ENCODE measurements around the gene CKS1B.

The CKS1B gene

GRCh38 chr1:154974102-154974807 lies at the start of gene CKS1B:
TSS of gene CKS1B (plus strand) at chr1:154974681. CDS start at chr1:154974746, 65 bp downstream.
- peak; percentile 100 for DNase-seq (ENCODE audit: low spot score)

- DNase-seq (ENCODE audit: low spot score), result no peak
Measured at GRCh38 chr1:154925335-154926170, 48.9 kb upstream of the CKS1B start.

GRCh38 chr1:154926201-154926600 lies 48.3 kb upstream of the CKS1B start:
- no peak for DNase-seq (ENCODE audit: low spot score)

GRCh38 chr1:154931940-154932487 lies 42.5 kb upstream of the CKS1B start:
- no peak for DNase-seq (ENCODE audit: low spot score)

GRCh38 chr1:154934358-154934948 lies 40.0 kb upstream of the CKS1B start:
- DNase-seq (ENCODE audit: low spot score), result no peak

- DNase-seq (ENCODE audit: low spot score), result no peak
Measured at GRCh38 chr1:154935749-154936554, 38.5 kb upstream of the CKS1B start.

- DNase-seq (ENCODE audit: low spot score), result peak; percentile 99
Measured at GRCh38 chr1:154936555-154937084, 37.9 kb upstream of the CKS1B start, which contains the start of gene PMVK. TSS of gene PMVK (minus strand) at chr1:154936719. CDS start at chr1:154936685, 34 bp downstream.

- peak; percentile 99 for DNase-seq (ENCODE audit: low spot score)
Measured at GRCh38 chr1:154937085-154937987, 37.1 kb upstream of the CKS1B start.

- no peak for DNase-seq (ENCODE audit: low spot score)
Measured at GRCh38 chr1:154937988-154938386, 36.5 kb upstream of the CKS1B start.

GRCh38 chr1:154938604-154939399 lies 35.7 kb upstream of the CKS1B start:
- no peak for DNase-seq (ENCODE audit: low spot score)

- DNase-seq (ENCODE audit: low spot score), result no peak
Measured at GRCh38 chr1:154940213-154940560, 34.3 kb upstream of the CKS1B start.

- DNase-seq (ENCODE audit: low spot score), result no peak
Measured at GRCh38 chr1:154940651-154941194, 33.8 kb upstream of the CKS1B start.

GRCh38 chr1:154941333-154942013 lies 33.0 kb upstream of the CKS1B start:
- DNase-seq (ENCODE audit: low spot score), result no peak

- peak; percentile 95 for DNase-seq (ENCODE audit: low spot score)
Measured at GRCh38 chr1:154943649-154944400, 30.7 kb upstream of the CKS1B start.

GRCh38 chr1:154944401-154945159 lies 29.9 kb upstream of the CKS1B start:
- DNase-seq (ENCODE audit: low spot score), result peak; percentile 86

GRCh38 chr1:154945160-154945961 lies 29.1 kb upstream of the CKS1B start:
- DNase-seq (ENCODE audit: low spot score), result no peak

All from NAMALWA (cell line).